Activated gamma-delta T cell treated with Interleukin-2 at 50 U/mL for 16 hours (primary cell): ENCODE results near the gene SPN.
"Not testable (repeated sequence)": the region's sequence is repeated elsewhere in the genome, so short reads cannot be mapped to it uniquely, and the experiment has no call there.

Experiments
- DNase-seq: peaks from one replicate; pipeline ENCODE4 v3.0.0-alpha.2; 2020

The SPN gene

DNA sequence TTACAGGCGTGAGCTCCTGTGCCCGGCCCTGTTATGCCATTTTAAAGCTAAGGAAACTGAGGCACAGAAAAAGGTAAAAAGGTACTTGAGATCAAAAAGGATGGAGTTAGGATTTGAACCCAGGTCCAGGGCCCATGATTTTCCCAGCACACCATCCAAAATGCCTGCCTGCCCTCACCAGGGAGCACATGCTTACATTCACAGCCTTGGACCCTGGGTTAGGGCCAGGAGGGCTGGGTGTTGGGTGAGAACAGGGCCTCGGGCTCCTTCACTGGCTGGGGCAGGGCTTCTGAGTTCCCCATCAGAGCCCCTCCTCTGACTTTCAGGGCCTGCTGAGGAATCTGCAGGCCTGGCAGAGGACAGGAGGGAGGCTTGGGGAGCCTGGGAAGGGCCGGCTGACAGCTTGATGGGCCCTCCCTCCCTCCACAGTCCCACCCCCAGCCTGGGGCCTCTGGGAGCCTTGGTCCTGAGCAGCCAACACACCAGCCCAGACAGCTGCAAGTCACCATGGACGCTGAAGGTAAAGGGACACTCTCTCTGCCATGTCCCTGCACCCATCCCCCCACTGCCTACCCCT is 15.7 kb downstream of the SPN start, which contains the start of gene QPRT:
Gene QPRT, plus strand, starts transcription at position 490 of the 577 bp plus-strand sequence. Its CDS starts 18 bp downstream, at position 508.
- no peak for DNase-seq

DNA sequence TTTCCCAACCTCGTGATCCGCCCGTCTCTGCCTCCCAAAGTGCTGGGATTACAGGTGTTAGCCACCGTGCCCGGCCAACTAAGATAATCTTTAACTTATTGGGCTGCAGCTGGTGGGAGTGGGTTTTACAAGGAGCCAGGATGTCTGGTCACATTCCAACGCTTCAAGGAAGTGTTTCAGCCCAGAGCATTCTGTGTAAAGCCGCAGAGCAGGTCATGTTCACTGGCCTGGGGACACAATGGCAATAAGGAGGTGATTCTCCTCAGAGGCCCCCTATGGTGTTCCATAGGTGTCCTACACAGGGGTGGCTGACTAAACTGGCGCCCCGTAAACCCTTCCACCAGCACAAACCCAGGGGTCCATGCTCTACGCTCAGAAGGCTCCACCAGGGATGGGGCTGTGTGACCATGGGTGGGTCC is 17.1 kb downstream of the SPN start:
- DNase-seq: no peak

- no peak for DNase-seq
Observed at GRCh38 chr16:29683543-29684090, 20.6 kb downstream of the SPN start.

DNA sequence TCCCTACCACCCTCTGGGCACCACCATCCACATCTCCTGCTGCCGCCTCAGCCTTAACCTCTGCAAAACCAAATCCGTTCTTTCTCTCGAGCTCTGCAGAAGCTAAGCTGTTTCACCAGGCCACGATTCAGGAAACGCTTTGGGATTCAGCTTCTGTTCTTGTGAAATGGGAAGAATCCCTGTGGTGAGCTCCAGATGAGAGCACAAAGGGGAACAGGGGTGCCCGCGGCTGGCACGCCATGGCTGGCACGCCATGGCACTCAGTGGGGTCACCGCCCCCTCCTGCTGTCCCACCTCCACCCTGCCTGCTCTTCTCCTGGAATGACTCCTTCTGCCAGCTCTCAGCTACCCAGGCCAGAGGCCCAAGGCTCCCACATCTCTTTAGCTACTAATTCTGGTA is 21.6 kb downstream of the SPN start:
- DNase-seq: no peak

GRCh38 chr16:29686740-29687332 is 23.8 kb downstream of the SPN start:
- no peak for DNase-seq

GRCh38 chr16:29687755-29688154 is 24.7 kb downstream of the SPN start:
- DNase-seq: no peak

DNA sequence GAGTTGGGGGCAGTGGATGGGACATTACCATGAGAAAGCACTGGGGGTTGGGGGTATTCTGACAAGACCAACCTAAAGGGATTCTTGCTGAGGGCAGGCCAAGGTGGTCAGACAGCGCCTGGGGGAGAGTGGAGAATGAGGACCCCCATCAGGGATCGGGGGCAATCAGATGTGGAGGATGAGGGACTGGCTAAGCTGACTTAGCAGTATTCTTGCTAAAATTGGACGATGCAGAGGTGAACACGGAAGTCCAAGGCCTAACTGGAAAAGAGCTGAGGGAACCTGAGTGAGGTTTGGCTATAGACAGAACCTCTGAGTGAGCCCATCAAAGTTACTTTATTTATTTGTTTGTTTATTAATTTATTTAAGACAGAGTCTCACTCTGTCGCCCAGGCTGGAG is 25.1 kb downstream of the SPN start:
- DNase-seq: no peak

GRCh38 chr16:29689490-29690351 is 26.7 kb downstream of the SPN start:
- DNase-seq: not testable (repeated sequence)

DNA sequence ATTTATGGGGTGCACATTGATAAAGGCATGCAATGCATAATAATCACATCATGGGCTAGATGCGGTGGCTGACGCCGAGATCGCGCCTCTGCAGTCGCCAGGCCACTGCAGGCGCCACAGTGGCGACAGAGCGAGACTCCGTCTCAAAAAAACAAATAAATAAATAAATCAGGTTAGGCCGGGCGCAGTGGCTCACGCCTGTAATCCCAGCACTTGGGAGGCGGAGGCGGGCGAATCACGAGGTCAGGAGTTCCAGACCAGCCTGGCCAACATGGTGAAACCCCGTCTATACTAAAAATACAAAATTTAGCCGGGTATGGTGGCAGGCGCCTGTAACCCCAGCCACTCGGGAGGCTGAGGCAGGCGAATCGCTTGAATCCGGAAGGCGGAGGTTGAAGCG is 29.6 kb downstream of the SPN start:
- not testable (repeated sequence) for DNase-seq

GRCh38 chr16:29694384-29695195 is 31.5 kb downstream of the SPN start:
- DNase-seq: no peak

- DNase-seq: not testable (repeated sequence)
Observed at GRCh38 chr16:29695675-29696074, 32.6 kb downstream of the SPN start.

- no peak for DNase-seq
Observed at GRCh38 chr16:29696881-29697331, 33.9 kb downstream of the SPN start.

- no peak for DNase-seq
Observed at GRCh38 chr16:29697391-29697790, 34.3 kb downstream of the SPN start.

- DNase-seq: no peak
Observed at GRCh38 chr16:29698042-29698441, 35.0 kb downstream of the SPN start.

DNA sequence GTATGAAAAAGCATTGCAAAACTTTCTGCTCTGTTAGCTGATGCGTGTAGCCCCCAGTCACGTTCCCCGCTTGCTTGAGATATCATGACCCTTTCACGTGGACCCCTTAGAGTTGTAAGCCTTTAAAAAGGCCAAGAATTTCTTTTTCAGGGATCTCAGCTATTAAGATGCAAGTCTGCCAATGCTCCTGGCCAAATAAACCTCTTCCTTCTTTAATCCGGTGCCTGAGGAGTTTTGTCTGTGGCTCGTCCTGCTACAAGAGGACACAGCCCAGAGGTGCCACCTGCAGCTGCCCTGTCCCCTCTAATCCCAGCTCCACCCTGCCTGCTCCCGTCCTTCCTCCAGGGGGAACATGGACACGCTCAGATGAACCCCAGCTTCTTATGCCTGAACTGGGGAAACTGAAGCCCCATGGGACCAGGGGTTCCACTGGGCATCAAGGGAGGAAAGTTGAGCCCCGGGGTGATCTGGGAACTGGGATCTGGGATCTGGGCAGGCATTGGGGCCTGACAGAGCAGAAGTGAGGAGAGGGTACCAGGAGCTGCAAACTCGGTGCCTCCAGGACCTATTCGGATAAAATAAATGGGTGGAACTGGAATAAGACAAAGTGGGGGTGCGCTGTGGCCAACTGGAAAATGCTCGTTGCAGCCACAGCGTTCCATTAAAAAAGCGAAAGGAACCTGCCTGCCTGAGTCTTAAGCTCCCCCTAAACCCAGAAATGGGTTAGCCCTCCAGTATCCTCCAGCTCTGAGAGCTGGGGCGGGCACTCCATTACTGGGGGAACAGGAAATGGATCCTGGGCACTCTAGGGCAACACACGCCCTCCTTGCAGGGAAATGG is 35.7 kb downstream of the SPN start:
- DNase-seq: no peak

- no peak for DNase-seq
Observed at GRCh38 chr16:29699324-29700219, 36.5 kb downstream of the SPN start.

- peak; percentile 71 for DNase-seq
Observed at GRCh38 chr16:29700253-29700987, 37.4 kb downstream of the SPN start.

GRCh38 chr16:29701214-29701555 is 38.1 kb downstream of the SPN start:
- DNase-seq: no peak

DNA sequence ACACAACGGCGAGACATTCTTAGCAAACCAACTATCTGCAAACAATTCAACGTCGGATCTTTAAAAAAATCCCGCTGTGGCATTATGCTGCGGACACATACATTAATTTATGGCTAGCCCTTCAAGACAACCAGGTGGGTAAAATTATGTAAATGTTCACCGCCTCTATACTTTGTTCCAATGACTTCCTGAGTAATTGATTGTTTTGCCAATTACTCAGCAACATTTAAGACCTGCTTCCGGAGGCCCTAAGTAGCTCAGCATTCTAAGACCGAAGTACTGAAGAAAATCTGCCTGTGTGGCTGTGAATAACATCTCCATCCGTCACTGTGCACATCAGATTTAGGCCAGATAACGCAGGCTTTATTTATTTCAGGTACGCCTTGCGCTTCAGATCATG is 39.2 kb downstream of the SPN start:
- peak; percentile 31 for DNase-seq

- no peak for DNase-seq
Observed at GRCh38 chr16:29705030-29705429, 42.0 kb downstream of the SPN start.
